Panc1 (cell line): Measurements from ENCODE around the gene SLC25A29. TPM values are rescaled to one million over a fixed set of nuclear protein-coding genes. Genes with fewer than 3 reads are reported as not detected.

ENCODE experiments used
- ATAC-seq: fragments of 200-7000 bp; cut with Tn5 transposase; 2 replicates; pipeline ENCODE4 v1.9.1; 2020; ENCODE audit warnings: mild to moderate bottlenecking, moderate library complexity
- BruUV-seq: library from RNA; stranded (reverse); fragments of 400-500 nt; replicated peaks from 2 replicates; lab custom pipeline; 2021; lab: Mats Ljungman, UMichigan
- CTCF ChIA-PET: fragments of 300-600 bp; sonication (Branson Sonifier 250); formaldehyde crosslinking; loops from one replicate; lab custom pipeline; 2022; ENCODE audit warnings: antibody characterized with exemption; lab: Charles Lee
- POLR2A ChIA-PET: fragments of 300-600 bp; sonication (Branson Sonifier 250); formaldehyde crosslinking; loops from one replicate; lab custom pipeline; 2022; ENCODE audit warnings: antibody characterized with exemption; lab: Charles Lee
- DNase-seq: peaks from one replicate; pipeline ENCODE4 v3.0.0-alpha.2; 2010; ENCODE audit warnings: low read depth, low spot score
- H3K27ac ChIP-seq: 2 replicates; pipeline ENCODE4 v1.5.1; 2011; ENCODE audit warnings: mild to moderate bottlenecking, low read length, inconsistent platforms
- H3K27me3 ChIP-seq: fragments of 200-500 bp; sonication (Bioruptor generic); 2 replicates; pipeline ENCODE4 v1.6.0; 2014; ENCODE audit warnings: low read length, inconsistent platforms; ENCODE audit not compliant: control insufficient read depth, insufficient read depth
- H3K36me3 ChIP-seq: fragments of 200-500 bp; sonication (Bioruptor generic); 2 replicates; pipeline ENCODE4 v1.5.1; 2014; ENCODE audit warnings: inconsistent platforms, mild to moderate bottlenecking, low read length, moderate library complexity; ENCODE audit not compliant: control insufficient read depth, insufficient read depth
- H3K4me1 ChIP-seq: 2 replicates; pipeline ENCODE4 v1.5.1; 2011; ENCODE audit warnings: inconsistent platforms, mild to moderate bottlenecking, low read length, moderate library complexity; ENCODE audit not compliant: control insufficient read depth, insufficient read depth
- H3K4me3 ChIP-seq, 2 experiments: 2 replicates each; pipeline ENCODE4 v1.5.1; 2011 to 2012; ENCODE audit warnings: low read depth in 2 of 2, low read length in 2 of 2, mild to moderate bottlenecking in 2 of 2, inconsistent platforms in 1 of 2, moderate library complexity in 1 of 2
- H3K9me3 ChIP-seq: fragments of 200-500 bp; sonication (Bioruptor generic); 2 replicates; pipeline ENCODE4 v1.5.1; 2014; ENCODE audit warnings: low read depth, mild to moderate bottlenecking, inconsistent platforms, low read length, moderate library complexity; ENCODE audit not compliant: control insufficient read depth, insufficient read depth
- POLR2AphosphoS5 ChIP-seq: IDR thresholded peaks from 2 replicates; pipeline ENCODE4 v1.6.1; 2012; ENCODE audit warnings: mild to moderate bottlenecking, low read depth, low read length, moderate library complexity
- REST ChIP-seq, 2 experiments: IDR thresholded peaks; 2 replicates each; pipeline ENCODE4 v1.6.1; 2011 to 2012; ENCODE audit warnings: low read depth in 2 of 2, control low read depth in 1 of 2, low read length in 1 of 2, mild to moderate bottlenecking in 1 of 2, moderate library complexity in 1 of 2; ENCODE audit not compliant: insufficient read depth in 1 of 2
- SIN3A ChIP-seq: IDR thresholded peaks from 2 replicates; pipeline ENCODE4 v1.6.1; 2012; ENCODE audit warnings: low read depth, mild to moderate bottlenecking, low read length, moderate library complexity, borderline replicate concordance; ENCODE audit not compliant: insufficient read depth
- TCF7L2 ChIP-seq: IDR thresholded peaks from 2 replicates; pipeline ENCODE4 v1.6.1; 2011; ENCODE audit warnings: mild to moderate bottlenecking, low read depth, low read length, inconsistent platforms
- in situ Hi-C: cut with HindIII; loops from 2 replicates; pipeline ENCODE4 v1.10.0; 2016; ENCODE audit warnings: low sequenced_read_pairs, low pct_unique_long_range_greater_than_20kb
- intact Hi-C: fragments of 100-400 bp; cut with micrococcal nuclease; formaldehyde crosslinking; loops from one replicate; pipeline ENCODE4 v1.10.0; 2022; ENCODE audit not compliant: unreplicated experiment
- total RNA-seq: library from RNA; stranded (reverse); gene quantifications from one replicate; pipeline ENCODE4 v1.2.1, GENCODE V29; 2021; ENCODE audit not compliant: unreplicated experiment
- TF ChIP-seq, protein P1 (sequence below): fragments of 450-650 bp; IDR thresholded peaks from 2 replicates; pipeline ENCODE4 v1.5.1; 2017; ENCODE audit warnings: mild to moderate bottlenecking

Gene SLC25A29
- total RNA-seq, 1 experiment from 2014 or later, result 33.6 TPM

GRCh38 chr14:100333827-100334226, 27.6 kb upstream of the SLC25A29 start:
- Histone ChIP-seq H3K4me3 (no peak overlapping the region), H3K27ac (no peak overlapping the region), H3K27me3 (no peaks in the 10 kb centered on the region), H3K9me3 (no peaks in the 10 kb centered on the region), H3K36me3 (no peaks in the 10 kb centered on the region), H3K4me1 (no peaks in the 10 kb centered on the region)
- CTCF ChIA-PET, result interaction anchor here (0.6 kb wide), 1 partner anchor 18 kb away, joined by 6 read pairs; no protein-coding TSS in a partner anchor
- DNase-seq (no peak), ATAC-seq (no peak)
- BruUV-seq, result TSS peak; percentile 90
- in situ Hi-C loops (no loop called here), intact Hi-C loops (no loop called here)
- TF ChIP-seq SIN3A (no peak), REST (IDR thresholded peaks at IDR 0.05; ENCODE audit: insufficient read depth in 1 of 2, low read depth in 2 of 2, low read length in 1 of 2) (no peak), POLR2AphosphoS5 (no peak), TCF7L2 (no peak)
- TF ChIP-seq, protein P1, sequence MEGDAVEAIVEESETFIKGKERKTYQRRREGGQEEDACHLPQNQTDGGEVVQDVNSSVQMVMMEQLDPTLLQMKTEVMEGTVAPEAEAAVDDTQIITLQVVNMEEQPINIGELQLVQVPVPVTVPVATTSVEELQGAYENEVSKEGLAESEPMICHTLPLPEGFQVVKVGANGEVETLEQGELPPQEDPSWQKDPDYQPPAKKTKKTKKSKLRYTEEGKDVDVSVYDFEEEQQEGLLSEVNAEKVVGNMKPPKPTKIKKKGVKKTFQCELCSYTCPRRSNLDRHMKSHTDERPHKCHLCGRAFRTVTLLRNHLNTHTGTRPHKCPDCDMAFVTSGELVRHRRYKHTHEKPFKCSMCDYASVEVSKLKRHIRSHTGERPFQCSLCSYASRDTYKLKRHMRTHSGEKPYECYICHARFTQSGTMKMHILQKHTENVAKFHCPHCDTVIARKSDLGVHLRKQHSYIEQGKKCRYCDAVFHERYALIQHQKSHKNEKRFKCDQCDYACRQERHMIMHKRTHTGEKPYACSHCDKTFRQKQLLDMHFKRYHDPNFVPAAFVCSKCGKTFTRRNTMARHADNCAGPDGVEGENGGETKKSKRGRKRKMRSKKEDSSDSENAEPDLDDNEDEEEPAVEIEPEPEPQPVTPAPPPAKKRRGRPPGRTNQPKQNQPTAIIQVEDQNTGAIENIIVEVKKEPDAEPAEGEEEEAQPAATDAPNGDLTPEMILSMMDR, result no peak
- POLR2A ChIA-PET, result no interaction called here

GRCh38 chr14:100333311-100333710, 27.1 kb upstream of the SLC25A29 start:
- no peaks in the 10 kb centered on the region for H3K9me3 ChIP-seq
- intact Hi-C loops (no loop called here), in situ Hi-C loops (no loop called here)
- ChIA-PET CTCF (interaction anchor here (0.6 kb wide), 1 partner anchor 18 kb away, joined by 6 read pairs; no protein-coding TSS in a partner anchor), POLR2A (no interaction called here)
- H3K36me3 ChIP-seq, result no peaks in the 10 kb centered on the region
- TF ChIP-seq REST (IDR thresholded peaks at IDR 0.05; ENCODE audit: insufficient read depth in 1 of 2, low read depth in 2 of 2, low read length in 1 of 2), result no peak
- no peak for TF ChIP-seq TCF7L2
- TF ChIP-seq, protein P1, result no peak
- no peak for TF ChIP-seq SIN3A
- no peak for TF ChIP-seq POLR2AphosphoS5
- no peaks in the 10 kb centered on the region for H3K4me1 ChIP-seq
- H3K27me3 ChIP-seq, result no peaks in the 10 kb centered on the region
- no peak overlapping the region for H3K27ac ChIP-seq
- no peak for ATAC-seq
- DNase-seq, result no peak
- no TSS peak for BruUV-seq
- no peak overlapping the region for H3K4me3 ChIP-seq
